ENCODE results near the gene IER5L.
"Not testable (repeated sequence)": the region's sequence is repeated elsewhere in the genome, so short reads cannot be mapped to it uniquely, and the experiment has no call there.

Gene IER5L

DNA sequence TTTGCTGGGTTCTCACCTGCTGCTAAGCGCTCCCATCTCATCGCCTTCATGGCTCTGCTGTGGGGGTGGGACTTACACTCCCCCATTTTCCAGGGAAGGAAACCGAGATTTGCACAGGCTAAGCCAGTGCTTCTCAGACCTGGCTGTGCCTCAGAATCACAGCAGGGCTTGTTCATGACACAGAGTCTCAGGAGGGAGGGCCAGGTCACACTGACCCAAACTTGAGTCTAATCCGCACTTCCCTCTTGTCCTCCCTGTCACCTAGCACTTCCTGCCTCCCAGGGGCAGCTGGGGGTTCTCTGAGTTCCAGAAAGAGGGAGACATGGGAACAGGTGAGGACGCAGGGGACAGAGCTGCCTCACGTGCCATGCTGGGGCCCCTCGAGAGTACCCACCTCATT is 15.6 kb upstream of the IER5L start:
- no peaks in the 10 kb centered on the region for H3K4me1 ChIP-seq (ENCODE audit: control insufficient read depth, insufficient read depth, low read length)
- H3K9ac ChIP-seq (ENCODE audit: low read depth, low read length), result no peak overlapping the region
- no peaks in the 10 kb centered on the region for H3K9me3 ChIP-seq (ENCODE audit: control insufficient read depth, insufficient read depth, low read length)
- peaks cover 29% of the 10 kb centered on the region for H3K27me3 ChIP-seq (ENCODE audit: control insufficient read depth, insufficient read depth, low read length)
- H3K36me3 ChIP-seq (ENCODE audit: control insufficient read depth, insufficient read depth, low read length), result no peaks in the 10 kb centered on the region
- H3K4me3 ChIP-seq (ENCODE audit: low read depth, low read length), result no peak overlapping the region
- H3K27ac ChIP-seq (ENCODE audit: low read depth, low read length), result no peak overlapping the region

DNA sequence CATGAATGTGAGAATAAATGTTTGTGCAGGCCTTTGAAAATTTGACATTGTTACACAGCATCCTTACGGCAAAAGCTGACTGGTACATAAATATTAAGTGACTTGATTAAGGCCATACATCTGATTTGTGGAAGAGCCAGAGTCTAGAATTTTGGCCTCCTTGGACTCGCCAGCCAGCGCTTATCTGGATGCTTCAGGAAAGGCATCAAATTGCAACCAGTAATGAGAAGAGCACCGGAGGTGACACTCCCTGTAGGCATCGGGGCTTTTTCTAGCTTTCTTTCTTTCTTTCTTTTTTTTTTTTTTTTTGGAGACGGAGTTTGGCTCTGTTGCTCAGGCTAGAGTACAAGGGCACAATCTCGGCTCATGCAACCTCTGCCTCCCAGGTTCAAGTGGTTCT is 13.2 kb upstream of the IER5L start:
- H3K27ac ChIP-seq (ENCODE audit: low read depth, low read length), result no peak overlapping the region
- H3K4me3 ChIP-seq (ENCODE audit: low read depth, low read length), result no peak overlapping the region
- no peaks in the 10 kb centered on the region for H3K4me1 ChIP-seq (ENCODE audit: control insufficient read depth, insufficient read depth, low read length)
- no peaks in the 10 kb centered on the region for H3K9me3 ChIP-seq (ENCODE audit: control insufficient read depth, insufficient read depth, low read length)
- H3K36me3 ChIP-seq (ENCODE audit: control insufficient read depth, insufficient read depth, low read length), result no peaks in the 10 kb centered on the region
- H3K27me3 ChIP-seq (ENCODE audit: control insufficient read depth, insufficient read depth, low read length), result peaks cover 18% of the 10 kb centered on the region
- no peak overlapping the region for H3K9ac ChIP-seq (ENCODE audit: low read depth, low read length)

DNA sequence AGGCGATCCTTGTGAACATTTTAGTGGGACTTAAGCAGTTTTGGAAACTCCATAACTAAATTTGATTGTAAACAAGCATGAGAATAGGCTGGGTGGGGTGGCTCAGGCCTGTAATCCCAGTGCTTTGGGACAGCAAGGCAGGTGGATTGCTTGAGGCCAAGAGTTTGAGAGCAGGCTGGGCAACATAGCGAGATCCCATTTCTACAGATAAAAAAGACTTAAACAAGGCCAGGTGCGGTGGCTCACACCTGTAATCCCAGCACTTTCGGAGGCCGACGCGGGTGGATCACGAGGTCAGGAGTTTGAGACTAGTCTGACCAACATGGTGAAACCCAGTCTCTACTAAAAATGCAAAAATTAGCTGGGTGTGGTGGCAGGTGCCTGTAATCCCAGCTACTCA is 11.9 kb upstream of the IER5L start:
- H3K4me3 ChIP-seq (ENCODE audit: low read depth, low read length); H3K36me3 ChIP-seq (ENCODE audit: control insufficient read depth, insufficient read depth, low read length); H3K27ac ChIP-seq (ENCODE audit: low read depth, low read length); H3K9ac ChIP-seq (ENCODE audit: low read depth, low read length); H3K4me1 ChIP-seq (ENCODE audit: control insufficient read depth, insufficient read depth, low read length); H3K9me3 ChIP-seq (ENCODE audit: control insufficient read depth, insufficient read depth, low read length): not testable (repeated sequence)
- peaks cover 30% of the 10 kb centered on the region for H3K27me3 ChIP-seq (ENCODE audit: control insufficient read depth, insufficient read depth, low read length)

DNA sequence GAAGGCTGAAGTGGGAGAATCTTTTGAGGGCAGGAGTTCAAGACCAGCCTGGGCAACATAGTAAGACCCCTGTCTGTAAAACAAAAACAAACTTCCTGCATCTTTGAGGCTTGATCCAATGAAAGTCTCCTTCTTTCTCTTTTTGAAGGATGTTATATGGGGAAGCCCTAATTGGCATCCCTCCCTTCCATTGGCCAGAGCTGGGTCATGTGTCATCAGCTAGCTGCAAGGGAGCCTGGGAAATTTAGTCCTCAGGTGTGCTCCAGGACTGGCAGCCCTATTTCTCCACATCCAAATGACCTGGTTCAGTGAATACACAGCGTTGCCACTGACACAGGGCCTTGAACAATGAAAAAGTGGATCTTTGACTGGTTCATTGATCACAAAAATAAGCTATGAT is 9.0 kb upstream of the IER5L start:
- Histone ChIP-seq H3K27me3 (ENCODE audit: control insufficient read depth, insufficient read depth, low read length) (peaks cover 33% of the 10 kb centered on the region), H3K9me3 (ENCODE audit: control insufficient read depth, insufficient read depth, low read length) (no peaks in the 10 kb centered on the region), H3K27ac (ENCODE audit: low read depth, low read length) (no peak overlapping the region), H3K4me3 (ENCODE audit: low read depth, low read length) (no peak overlapping the region), H3K9ac (ENCODE audit: low read depth, low read length) (no peak overlapping the region), H3K36me3 (ENCODE audit: control insufficient read depth, insufficient read depth, low read length) (no peaks in the 10 kb centered on the region), H3K4me1 (ENCODE audit: control insufficient read depth, insufficient read depth, low read length) (no peaks in the 10 kb centered on the region)

DNA sequence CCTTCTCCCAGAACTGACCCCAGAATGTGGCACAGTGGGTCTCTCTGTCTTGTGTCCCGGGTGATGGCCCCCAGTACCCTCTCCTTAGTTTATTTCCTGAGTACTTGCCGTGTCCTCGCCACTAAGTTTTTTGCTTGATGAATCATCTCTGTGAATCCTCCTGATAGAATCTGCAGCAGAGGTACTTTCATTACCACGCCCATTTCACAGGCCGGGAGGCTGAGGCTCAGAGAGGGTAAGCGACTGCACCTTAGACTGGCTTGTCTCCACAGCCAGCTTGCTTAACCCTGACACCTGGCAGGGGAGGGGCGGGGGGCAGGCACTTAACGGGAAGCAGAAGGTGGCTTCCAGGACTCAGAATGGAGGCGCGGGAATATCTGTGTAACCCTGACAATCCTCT is 7.9 kb upstream of the IER5L start:
- H3K4me1 ChIP-seq (ENCODE audit: control insufficient read depth, insufficient read depth, low read length), result no peaks in the 10 kb centered on the region
- H3K27me3 ChIP-seq (ENCODE audit: control insufficient read depth, insufficient read depth, low read length), result peaks cover 43% of the 10 kb centered on the region
- H3K4me3 ChIP-seq (ENCODE audit: low read depth, low read length), result no peak overlapping the region
- H3K9ac ChIP-seq (ENCODE audit: low read depth, low read length), result no peak overlapping the region
- H3K36me3 ChIP-seq (ENCODE audit: control insufficient read depth, insufficient read depth, low read length), result no peaks in the 10 kb centered on the region
- H3K9me3 ChIP-seq (ENCODE audit: control insufficient read depth, insufficient read depth, low read length), result no peaks in the 10 kb centered on the region
- no peak overlapping the region for H3K27ac ChIP-seq (ENCODE audit: low read depth, low read length)

DNA sequence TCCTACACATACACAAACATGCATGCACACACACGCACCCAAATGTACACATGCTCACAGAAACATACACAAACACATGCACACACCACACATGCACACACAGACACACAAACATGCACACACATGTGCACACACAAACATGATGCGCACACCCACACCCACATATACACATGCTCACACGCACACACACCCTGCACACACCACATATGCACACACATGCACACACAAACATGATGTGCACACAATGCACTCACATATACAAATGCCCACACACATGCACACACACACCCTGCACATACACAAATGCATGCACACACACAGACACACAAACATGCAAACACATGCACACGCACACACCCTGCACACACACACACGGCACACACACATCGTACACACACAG is 7.3 kb upstream of the IER5L start:
- Histone ChIP-seq H3K36me3 (ENCODE audit: control insufficient read depth, insufficient read depth, low read length) (no peaks in the 10 kb centered on the region), H3K4me3 (ENCODE audit: low read depth, low read length) (no peak overlapping the region), H3K27me3 (ENCODE audit: control insufficient read depth, insufficient read depth, low read length) (peaks cover 49% of the 10 kb centered on the region), H3K4me1 (ENCODE audit: control insufficient read depth, insufficient read depth, low read length) (no peaks in the 10 kb centered on the region), H3K9ac (ENCODE audit: low read depth, low read length) (no peak overlapping the region), H3K27ac (ENCODE audit: low read depth, low read length) (no peak overlapping the region), H3K9me3 (ENCODE audit: control insufficient read depth, insufficient read depth, low read length) (no peaks in the 10 kb centered on the region)

DNA sequence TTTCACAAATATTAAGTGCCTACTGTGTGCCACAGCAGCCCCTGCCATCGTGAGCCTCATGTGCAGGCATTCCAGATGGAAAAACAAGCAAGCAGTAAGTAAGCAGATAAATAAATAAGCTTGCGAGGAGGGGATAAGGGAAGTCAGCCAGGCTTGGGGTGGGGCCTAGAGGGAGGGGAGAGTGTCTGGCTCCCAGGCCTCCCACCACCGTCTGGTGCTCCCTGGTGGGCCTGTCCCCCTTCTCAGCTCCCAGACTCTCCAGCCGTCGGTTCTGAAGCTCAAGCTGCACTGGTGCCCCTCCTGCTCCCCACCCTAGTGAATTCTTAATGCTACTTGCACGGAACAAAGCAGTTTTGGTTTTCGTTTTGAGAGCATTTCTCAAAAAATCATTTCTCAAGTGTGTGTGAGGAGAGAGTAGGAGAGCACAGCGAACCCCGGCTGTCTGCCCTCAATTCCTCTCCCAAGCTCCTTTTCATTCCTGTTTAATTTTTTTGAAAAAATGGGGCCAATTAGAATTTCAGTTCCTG is 6.6 kb upstream of the IER5L start:
- Histone ChIP-seq H3K4me1 (ENCODE audit: control insufficient read depth, insufficient read depth, low read length) (peaks cover under 1% of the 10 kb centered on the region; the same call in 1 of the 2 replicates), H3K9me3 (ENCODE audit: control insufficient read depth, insufficient read depth, low read length) (no peaks in the 10 kb centered on the region), H3K27ac (ENCODE audit: low read depth, low read length) (no peak overlapping the region), H3K4me3 (ENCODE audit: low read depth, low read length) (no peak overlapping the region), H3K27me3 (ENCODE audit: control insufficient read depth, insufficient read depth, low read length) (peaks cover 56% of the 10 kb centered on the region), H3K36me3 (ENCODE audit: control insufficient read depth, insufficient read depth, low read length) (no peaks in the 10 kb centered on the region), H3K9ac (ENCODE audit: low read depth, low read length) (no peak overlapping the region)

DNA sequence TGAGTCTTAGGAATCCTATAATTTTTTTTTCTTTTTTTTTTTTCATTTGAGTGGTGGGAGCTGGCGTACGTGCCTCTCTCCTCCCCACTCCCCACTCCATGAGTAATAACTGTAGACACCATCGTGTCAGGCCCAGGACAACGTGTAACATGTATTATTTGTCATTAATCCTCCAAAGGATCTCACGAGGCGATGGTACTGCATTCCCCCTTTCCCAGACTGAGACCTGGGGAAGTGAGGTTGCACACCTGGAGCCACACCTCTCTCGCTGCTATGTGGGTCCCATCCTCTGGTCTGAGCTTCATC is 6.1 kb upstream of the IER5L start:
- Histone ChIP-seq H3K9ac (ENCODE audit: low read depth, low read length) (no peak overlapping the region), H3K4me3 (ENCODE audit: low read depth, low read length) (no peak overlapping the region), H3K4me1 (ENCODE audit: control insufficient read depth, insufficient read depth, low read length) (peaks cover 5% of the 10 kb centered on the region), H3K9me3 (ENCODE audit: control insufficient read depth, insufficient read depth, low read length) (no peaks in the 10 kb centered on the region), H3K27me3 (ENCODE audit: control insufficient read depth, insufficient read depth, low read length) (peaks cover 61% of the 10 kb centered on the region), H3K27ac (ENCODE audit: low read depth, low read length) (peak overlapping the region; percentile 7), H3K36me3 (ENCODE audit: control insufficient read depth, insufficient read depth, low read length) (no peaks in the 10 kb centered on the region)

DNA sequence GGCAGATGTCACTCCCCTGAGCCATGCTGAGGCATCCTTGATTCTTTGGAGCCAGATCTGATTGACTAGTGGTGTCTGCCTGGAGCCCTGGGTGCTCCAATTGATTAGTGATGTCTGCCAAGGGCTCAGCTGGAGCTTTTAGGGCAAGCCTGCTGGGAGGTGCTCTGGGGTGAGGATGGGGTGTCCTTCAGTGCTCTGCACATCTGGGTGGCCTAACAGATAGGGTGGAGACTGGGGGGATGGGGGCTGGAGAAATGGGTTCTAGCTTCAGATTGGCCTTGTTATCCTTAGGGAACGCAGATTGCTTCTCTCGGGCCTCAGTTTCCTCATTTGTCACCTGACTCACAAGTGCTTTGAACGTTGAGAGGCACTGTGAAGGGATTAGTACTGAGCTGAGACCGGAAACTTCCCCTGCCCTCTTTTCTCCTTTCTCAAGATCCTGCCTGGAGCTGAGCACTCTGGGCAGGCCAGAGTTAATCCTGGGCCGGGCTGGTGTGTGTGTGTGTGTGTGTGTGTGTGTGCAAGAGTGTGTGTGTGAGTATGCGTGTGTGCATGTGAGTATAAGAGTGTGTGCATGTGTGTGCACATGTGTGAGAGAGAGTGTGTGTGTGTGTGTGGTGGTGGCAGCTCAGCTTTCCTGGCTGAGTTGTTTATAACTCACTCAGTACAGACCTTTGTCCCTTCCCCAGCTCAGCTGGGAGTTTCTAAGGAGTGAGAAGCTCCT is 5.6 kb upstream of the IER5L start:
- Histone ChIP-seq H3K27ac (ENCODE audit: low read depth, low read length) (no peak overlapping the region), H3K4me1 (ENCODE audit: control insufficient read depth, insufficient read depth, low read length) (peaks cover 8% of the 10 kb centered on the region), H3K9me3 (ENCODE audit: control insufficient read depth, insufficient read depth, low read length) (no peaks in the 10 kb centered on the region), H3K36me3 (ENCODE audit: control insufficient read depth, insufficient read depth, low read length) (no peaks in the 10 kb centered on the region), H3K9ac (ENCODE audit: low read depth, low read length) (no peak overlapping the region), H3K27me3 (ENCODE audit: control insufficient read depth, insufficient read depth, low read length) (peaks cover 66% of the 10 kb centered on the region), H3K4me3 (ENCODE audit: low read depth, low read length) (no peak overlapping the region)

DNA sequence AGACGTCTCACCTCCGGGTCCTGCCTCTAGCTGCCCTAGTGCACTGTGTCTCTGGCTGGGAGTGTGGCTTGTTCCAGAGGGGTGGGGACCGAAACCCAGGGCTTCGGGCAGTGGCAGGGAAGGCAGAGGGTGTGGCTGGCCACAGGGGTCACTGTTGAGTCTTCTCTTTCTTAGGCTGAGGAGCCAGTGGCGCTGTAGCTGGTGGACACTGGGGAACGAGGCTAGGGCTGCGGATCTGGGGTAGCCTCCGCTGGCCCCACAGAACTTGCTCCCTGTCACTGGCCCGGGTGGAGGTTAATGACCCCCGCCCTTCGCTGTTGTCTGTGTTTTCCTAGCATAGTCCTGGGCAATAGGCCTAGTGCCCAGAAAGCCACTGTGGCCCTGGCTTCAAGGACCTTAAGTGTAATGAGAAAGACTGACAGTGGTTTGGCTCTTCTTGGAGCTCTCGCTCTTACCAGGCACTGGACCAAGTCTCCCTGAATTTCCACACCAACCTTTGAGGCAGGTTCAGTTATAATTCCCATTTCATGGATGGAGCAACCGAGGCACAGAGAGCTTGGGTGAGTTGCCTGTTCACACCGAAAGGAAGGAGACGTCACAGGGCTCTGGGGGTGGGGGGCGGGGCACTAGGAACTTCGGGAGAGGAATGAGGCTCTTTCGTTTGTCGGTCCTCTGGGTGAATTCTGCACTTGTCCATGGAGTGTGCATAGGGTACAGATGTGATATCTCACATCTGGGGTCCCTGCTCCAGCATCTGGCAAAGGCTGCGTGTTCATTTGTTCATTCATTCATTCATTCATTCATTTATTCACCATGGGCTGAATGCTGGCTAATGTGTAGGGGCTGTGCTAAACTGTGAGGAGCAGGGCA is 4.8 kb upstream of the IER5L start:
- peaks cover 70% of the 10 kb centered on the region for H3K27me3 ChIP-seq (ENCODE audit: control insufficient read depth, insufficient read depth, low read length)

DNA sequence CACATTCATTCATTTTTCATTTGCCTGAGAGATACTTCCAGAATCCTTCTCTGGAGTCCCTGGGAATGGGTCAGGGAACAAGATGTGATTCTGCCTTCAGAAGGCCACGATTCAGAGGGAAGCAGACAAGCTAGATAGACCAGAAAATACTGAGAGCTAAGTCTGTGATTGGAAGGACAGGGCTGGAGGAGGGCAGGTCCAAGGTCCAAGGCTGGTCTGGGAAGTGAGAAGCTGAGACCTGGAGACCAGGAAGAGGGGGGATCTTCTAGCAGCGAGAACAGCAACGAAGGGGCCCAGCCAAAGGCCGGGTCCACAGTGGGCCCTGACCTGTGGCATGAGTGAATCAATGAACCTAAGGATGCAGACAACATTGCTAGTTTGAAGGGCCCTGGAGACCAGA is 4.1 kb upstream of the IER5L start:
- Histone ChIP-seq H3K9me3 (ENCODE audit: control insufficient read depth, insufficient read depth, low read length) (no peaks in the 10 kb centered on the region), H3K9ac (ENCODE audit: low read depth, low read length) (no peak overlapping the region), H3K4me1 (ENCODE audit: control insufficient read depth, insufficient read depth, low read length) (peaks cover 10% of the 10 kb centered on the region), H3K36me3 (ENCODE audit: control insufficient read depth, insufficient read depth, low read length) (no peaks in the 10 kb centered on the region), H3K27me3 (ENCODE audit: control insufficient read depth, insufficient read depth, low read length) (peaks cover 75% of the 10 kb centered on the region), H3K4me3 (ENCODE audit: low read depth, low read length) (no peak overlapping the region), H3K27ac (ENCODE audit: low read depth, low read length) (no peak overlapping the region)

More for the DNA sequence above, 4.8 kb upstream of the IER5L start:
- H3K36me3 ChIP-seq (ENCODE audit: control insufficient read depth, insufficient read depth, low read length), result no peaks in the 10 kb centered on the region
- peaks cover 10% of the 10 kb centered on the region for H3K4me1 ChIP-seq (ENCODE audit: control insufficient read depth, insufficient read depth, low read length)
- no peaks in the 10 kb centered on the region for H3K9me3 ChIP-seq (ENCODE audit: control insufficient read depth, insufficient read depth, low read length)
- H3K4me3 ChIP-seq (ENCODE audit: low read depth, low read length), result no peak overlapping the region
- H3K27ac ChIP-seq (ENCODE audit: low read depth, low read length), result no peak overlapping the region
- no peak overlapping the region for H3K9ac ChIP-seq (ENCODE audit: low read depth, low read length)

All from HUES48 (cell line).